ENCODE data around the gene PPP1R18.

The PPP1R18 gene

DNA sequence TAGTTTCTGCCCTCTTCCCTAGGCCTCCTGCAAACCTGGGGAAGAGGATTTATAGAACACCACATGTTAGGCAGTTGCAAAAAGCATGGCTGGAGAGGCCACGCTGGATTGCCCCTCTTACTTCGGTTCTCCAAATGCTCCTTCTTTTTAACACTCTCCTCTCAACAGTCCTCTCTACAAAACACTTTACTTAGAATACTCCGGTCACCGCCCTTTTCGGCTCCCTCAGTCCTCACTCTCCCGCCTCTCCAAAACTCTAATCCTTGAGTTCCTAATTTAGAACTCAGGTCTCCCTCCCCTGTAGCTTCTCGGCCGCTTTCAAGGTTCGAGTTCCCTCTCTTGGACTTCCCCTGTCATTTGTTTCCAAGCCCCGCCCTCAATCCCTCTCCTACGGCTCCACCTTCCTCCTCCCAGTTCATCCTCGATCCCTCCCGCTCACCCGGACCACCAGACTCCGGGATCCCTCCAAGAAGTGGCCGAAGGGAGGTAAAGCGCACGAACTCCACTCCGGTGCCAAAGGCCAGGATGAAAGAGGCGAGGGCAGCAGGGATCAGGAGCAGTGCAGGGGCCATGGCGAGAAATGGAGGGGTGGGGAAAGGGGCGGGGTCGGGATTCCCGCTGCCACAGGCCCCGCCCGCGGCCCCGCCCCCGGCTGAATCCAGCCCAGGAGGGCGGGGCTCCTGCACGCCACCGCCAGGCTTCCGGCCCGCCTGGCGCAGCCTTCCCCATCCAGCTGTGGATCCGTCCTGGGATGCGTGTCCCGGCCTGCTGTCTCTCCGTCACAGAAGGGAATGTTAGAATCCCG, 4.2 kb upstream of the PPP1R18 start, which contains the start of gene NRM:
NRM (minus strand) TSS at position 582 of the 805 bp plus-strand sequence; CDS start at position 572, 10 bp downstream.
- peak within 1 kb of the TSS; percentile 94 to 100 for H3K27ac ChIP-seq
- H3K27me3 ChIP-seq, result no peaks in the 10 kb centered on the region
- TF ChIP-seq, protein P1, sequence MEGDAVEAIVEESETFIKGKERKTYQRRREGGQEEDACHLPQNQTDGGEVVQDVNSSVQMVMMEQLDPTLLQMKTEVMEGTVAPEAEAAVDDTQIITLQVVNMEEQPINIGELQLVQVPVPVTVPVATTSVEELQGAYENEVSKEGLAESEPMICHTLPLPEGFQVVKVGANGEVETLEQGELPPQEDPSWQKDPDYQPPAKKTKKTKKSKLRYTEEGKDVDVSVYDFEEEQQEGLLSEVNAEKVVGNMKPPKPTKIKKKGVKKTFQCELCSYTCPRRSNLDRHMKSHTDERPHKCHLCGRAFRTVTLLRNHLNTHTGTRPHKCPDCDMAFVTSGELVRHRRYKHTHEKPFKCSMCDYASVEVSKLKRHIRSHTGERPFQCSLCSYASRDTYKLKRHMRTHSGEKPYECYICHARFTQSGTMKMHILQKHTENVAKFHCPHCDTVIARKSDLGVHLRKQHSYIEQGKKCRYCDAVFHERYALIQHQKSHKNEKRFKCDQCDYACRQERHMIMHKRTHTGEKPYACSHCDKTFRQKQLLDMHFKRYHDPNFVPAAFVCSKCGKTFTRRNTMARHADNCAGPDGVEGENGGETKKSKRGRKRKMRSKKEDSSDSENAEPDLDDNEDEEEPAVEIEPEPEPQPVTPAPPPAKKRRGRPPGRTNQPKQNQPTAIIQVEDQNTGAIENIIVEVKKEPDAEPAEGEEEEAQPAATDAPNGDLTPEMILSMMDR (IDR thresholded peaks at IDR 0.05), result no peak
- H3K4me1 ChIP-seq, result peaks cover 0 to 54% (median 39%) of the 10 kb centered on the region in 4 donors
- peak within 1 kb of the TSS; percentile 61 to 69 for H3K4me3 ChIP-seq
- DNase-seq, result peak; percentile 89 to 94
- H3K9me3 ChIP-seq, result no peaks in the 10 kb centered on the region
- no peaks in the 10 kb centered on the region for H3K36me3 ChIP-seq
- intact Hi-C loops (cut with DNase I; ENCODE audit: low total_unique reads), result loop anchor here (2.0 kb wide), 1 partner anchor 26 kb away; the partner anchor contains the start of gene MDC1

- Histone ChIP-seq H3K36me3 (no peaks in the 10 kb centered on the region), H3K9me3 (no peaks in the 10 kb centered on the region), H3K4me3 (peak overlapping the region; percentile 61 to 69), H3K4me1 (peaks cover 0 to 57% (median 36%) of the 10 kb centered on the region in 4 donors), H3K27ac (peak overlapping the region; percentile 94 to 100), H3K27me3 (no peaks in the 10 kb centered on the region)
- TF ChIP-seq, protein P1 (IDR thresholded peaks at IDR 0.05), result no peak
- intact Hi-C loops (cut with DNase I; ENCODE audit: low total_unique reads), result loop anchor here (2.0 kb wide), 1 partner anchor 27 kb away; the partner anchor contains the start of gene MDC1
- peak in 1 of 2 donors; percentile 63 for DNase-seq
These were observed 3.5 kb upstream of the PPP1R18 start for GRCh38 chr6:30689985-30690384.

GRCh38 chr6:30689022-30689865, 2.8 kb upstream of the PPP1R18 start:
- Histone ChIP-seq H3K4me1 (peaks cover 0 to 62% (median 36%) of the 10 kb centered on the region in 4 donors), H3K4me3 (no peak overlapping the region), H3K27me3 (no peaks in the 10 kb centered on the region), H3K36me3 (no peaks in the 10 kb centered on the region), H3K27ac (peak overlapping the region; percentile 94 to 100), H3K9me3 (no peaks in the 10 kb centered on the region)
- peak in 1 of 2 donors; percentile 57 for DNase-seq
- intact Hi-C loops (cut with DNase I; ENCODE audit: low total_unique reads), result no loop called here
- TF ChIP-seq, protein P1 (IDR thresholded peaks at IDR 0.05), result no peak

GRCh38 chr6:30688569-30688968, 2.1 kb upstream of the PPP1R18 start:
- DNase-seq, result peak in 1 of 2 donors; percentile 59
- H3K9me3 ChIP-seq, result no peaks in the 10 kb centered on the region
- TF ChIP-seq, protein P1 (IDR thresholded peaks at IDR 0.05), result no peak
- H3K4me1 ChIP-seq, result peaks cover 0 to 67% (median 39%) of the 10 kb centered on the region in 4 donors
- no peaks in the 10 kb centered on the region for H3K36me3 ChIP-seq
- intact Hi-C loops (cut with DNase I; ENCODE audit: low total_unique reads), result no loop called here
- peak overlapping the region; percentile 64 to 90 for H3K4me3 ChIP-seq
- H3K27ac ChIP-seq, result peak overlapping the region; percentile 94 to 100
- H3K27me3 ChIP-seq, result no peaks in the 10 kb centered on the region

GRCh38 chr6:30687659-30688431, 1.4 kb upstream of the PPP1R18 start:
- DNase-seq, result peak; percentile 55 to 81
- Histone ChIP-seq H3K9me3 (no peaks in the 10 kb centered on the region), H3K27me3 (no peaks in the 10 kb centered on the region), H3K4me3 (peak overlapping the region; percentile 64 to 90), H3K36me3 (no peaks in the 10 kb centered on the region), H3K27ac (peak overlapping the region; percentile 94 to 100), H3K4me1 (peaks cover 0 to 75% (median 47%) of the 10 kb centered on the region in 4 donors)
- intact Hi-C loops (cut with DNase I; ENCODE audit: low total_unique reads), result no loop called here
- TF ChIP-seq, protein P1 (IDR thresholded peaks at IDR 0.05), result peak; percentile 24 to 33

Data from tibial artery (tissue), 4 donors.